ENCODE data around the gene TNFAIP1.

The TNFAIP1 gene

GRCh38 chr17:28346746-28347246 lies 11.2 kb downstream of the TNFAIP1 start:
- no peak for DNase-seq

GRCh38 chr17:28347261-28347891 lies 11.8 kb downstream of the TNFAIP1 start:
- no peak for DNase-seq

GRCh38 chr17:28348979-28349378 lies 13.4 kb downstream of the TNFAIP1 start:
- DNase-seq, result no peak

GRCh38 chr17:28350271-28350670 lies 14.7 kb downstream of the TNFAIP1 start:
- no peak for DNase-seq

GRCh38 chr17:28357061-28357900 lies 21.7 kb downstream of the TNFAIP1 start, which contains the start of gene POLDIP2:
TSS of gene POLDIP2 (minus strand) at chr17:28357527. CDS start at chr17:28357448, 79 bp downstream.
- DNase-seq, result peak; percentile 98

GRCh38 chr17:28357901-28358197 lies 22.3 kb downstream of the TNFAIP1 start:
- DNase-seq, result no peak

GRCh38 chr17:28363186-28363585 lies 27.6 kb downstream of the TNFAIP1 start:
- DNase-seq, result no peak

- DNase-seq, result no peak
These were observed 28.5 kb downstream of the TNFAIP1 start for GRCh38 chr17:28363776-28364650.

GRCh38 chr17:28364665-28365363 lies 29.3 kb downstream of the TNFAIP1 start, which contains the start of gene SEBOX:
TSS of gene SEBOX (minus strand) at chr17:28365199. CDS start at chr17:28365151, 48 bp downstream.
- no peak for DNase-seq

GRCh38 chr17:28365487-28365886 lies 29.9 kb downstream of the TNFAIP1 start:
- no peak for DNase-seq

GRCh38 chr17:28366605-28367004 lies 31.0 kb downstream of the TNFAIP1 start:
- no peak for DNase-seq

- no peak for DNase-seq
These were observed 32.2 kb downstream of the TNFAIP1 start for GRCh38 chr17:28367641-28368305.

GRCh38 chr17:28368306-28368831 lies 32.8 kb downstream of the TNFAIP1 start:
- no peak for DNase-seq

- no peak for DNase-seq
These were observed 33.5 kb downstream of the TNFAIP1 start for GRCh38 chr17:28368915-28369683.

GRCh38 chr17:28369684-28370034 lies 34.1 kb downstream of the TNFAIP1 start:
- no peak for DNase-seq

- DNase-seq, result no peak
These were observed 34.6 kb downstream of the TNFAIP1 start, which contains the start of gene VTN for GRCh38 chr17:28370035-28370743. TSS of gene VTN (minus strand) at chr17:28370307. CDS start at chr17:28370203, 104 bp downstream.

GRCh38 chr17:28370744-28371103 lies 35.2 kb downstream of the TNFAIP1 start:
- DNase-seq, result no peak

GRCh38 chr17:28371245-28372202 lies 36.0 kb downstream of the TNFAIP1 start, which contains the start of gene SARM1:
TSS of gene SARM1 (plus strand) at chr17:28371694. CDS start at chr17:28372033, 339 bp downstream.
- DNase-seq, result peak; percentile 85
